Measurements from ENCODE around the gene PRDM12.

DNA sequence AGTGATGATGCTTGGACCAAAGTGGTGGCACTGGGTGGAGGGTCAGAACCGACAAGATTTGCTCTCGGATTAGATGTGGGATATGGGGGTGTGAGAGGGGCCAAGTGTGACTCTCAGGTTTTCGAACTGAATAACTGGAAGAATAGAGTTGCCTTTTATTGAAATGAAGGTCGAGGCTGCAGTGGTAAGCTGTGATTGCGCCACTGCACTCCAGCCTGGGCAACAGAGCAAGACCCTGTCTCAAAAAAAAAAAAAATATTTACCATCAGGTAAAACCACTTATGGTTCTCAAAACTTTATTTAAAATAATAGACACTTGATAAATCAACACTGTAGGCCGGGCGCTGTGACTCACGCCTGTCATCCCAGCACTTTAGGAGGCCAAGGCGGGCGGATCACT, 56.4 kb downstream of the PRDM12 start:
- TF ChIP-seq, protein P1, sequence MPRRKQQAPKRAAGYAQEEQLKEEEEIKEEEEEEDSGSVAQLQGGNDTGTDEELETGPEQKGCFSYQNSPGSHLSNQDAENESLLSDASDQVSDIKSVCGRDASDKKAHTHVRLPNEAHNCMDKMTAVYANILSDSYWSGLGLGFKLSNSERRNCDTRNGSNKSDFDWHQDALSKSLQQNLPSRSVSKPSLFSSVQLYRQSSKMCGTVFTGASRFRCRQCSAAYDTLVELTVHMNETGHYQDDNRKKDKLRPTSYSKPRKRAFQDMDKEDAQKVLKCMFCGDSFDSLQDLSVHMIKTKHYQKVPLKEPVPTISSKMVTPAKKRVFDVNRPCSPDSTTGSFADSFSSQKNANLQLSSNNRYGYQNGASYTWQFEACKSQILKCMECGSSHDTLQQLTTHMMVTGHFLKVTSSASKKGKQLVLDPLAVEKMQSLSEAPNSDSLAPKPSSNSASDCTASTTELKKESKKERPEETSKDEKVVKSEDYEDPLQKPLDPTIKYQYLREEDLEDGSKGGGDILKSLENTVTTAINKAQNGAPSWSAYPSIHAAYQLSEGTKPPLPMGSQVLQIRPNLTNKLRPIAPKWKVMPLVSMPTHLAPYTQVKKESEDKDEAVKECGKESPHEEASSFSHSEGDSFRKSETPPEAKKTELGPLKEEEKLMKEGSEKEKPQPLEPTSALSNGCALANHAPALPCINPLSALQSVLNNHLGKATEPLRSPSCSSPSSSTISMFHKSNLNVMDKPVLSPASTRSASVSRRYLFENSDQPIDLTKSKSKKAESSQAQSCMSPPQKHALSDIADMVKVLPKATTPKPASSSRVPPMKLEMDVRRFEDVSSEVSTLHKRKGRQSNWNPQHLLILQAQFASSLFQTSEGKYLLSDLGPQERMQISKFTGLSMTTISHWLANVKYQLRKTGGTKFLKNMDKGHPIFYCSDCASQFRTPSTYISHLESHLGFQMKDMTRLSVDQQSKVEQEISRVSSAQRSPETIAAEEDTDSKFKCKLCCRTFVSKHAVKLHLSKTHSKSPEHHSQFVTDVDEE (CRISPR knock-in tag; IDR thresholded peaks at IDR 0.05): no peak
- TF ChIP-seq ARNTL (CRISPR knock-in tag; IDR thresholded peaks at IDR 0.05; ENCODE audit: borderline replicate concordance, low read depth) (no peak), ZFP3 (CRISPR knock-in tag; IDR thresholded peaks at IDR 0.05) (no peak), ESRRG (CRISPR knock-in tag; IDR thresholded peaks at IDR 0.05) (no peak), GLIS3 (CRISPR knock-in tag; IDR thresholded peaks at IDR 0.05) (no peak), ZNF70 (CRISPR knock-in tag; IDR thresholded peaks at IDR 0.05) (no peak), BACH2 (CRISPR knock-in tag; IDR thresholded peaks at IDR 0.05; ENCODE audit: borderline replicate concordance) (no peak), ZC3H10 (CRISPR knock-in tag; IDR thresholded peaks at IDR 0.05) (no peak), CSDC2 (CRISPR knock-in tag; IDR thresholded peaks at IDR 0.05) (no peak), RARB (CRISPR knock-in tag; IDR thresholded peaks at IDR 0.05) (no peak), OSR1 (CRISPR knock-in tag; IDR thresholded peaks at IDR 0.05) (no peak), ZFP30 (CRISPR knock-in tag; IDR thresholded peaks at IDR 0.05) (no peak)
- TF ChIP-seq, protein P2, sequence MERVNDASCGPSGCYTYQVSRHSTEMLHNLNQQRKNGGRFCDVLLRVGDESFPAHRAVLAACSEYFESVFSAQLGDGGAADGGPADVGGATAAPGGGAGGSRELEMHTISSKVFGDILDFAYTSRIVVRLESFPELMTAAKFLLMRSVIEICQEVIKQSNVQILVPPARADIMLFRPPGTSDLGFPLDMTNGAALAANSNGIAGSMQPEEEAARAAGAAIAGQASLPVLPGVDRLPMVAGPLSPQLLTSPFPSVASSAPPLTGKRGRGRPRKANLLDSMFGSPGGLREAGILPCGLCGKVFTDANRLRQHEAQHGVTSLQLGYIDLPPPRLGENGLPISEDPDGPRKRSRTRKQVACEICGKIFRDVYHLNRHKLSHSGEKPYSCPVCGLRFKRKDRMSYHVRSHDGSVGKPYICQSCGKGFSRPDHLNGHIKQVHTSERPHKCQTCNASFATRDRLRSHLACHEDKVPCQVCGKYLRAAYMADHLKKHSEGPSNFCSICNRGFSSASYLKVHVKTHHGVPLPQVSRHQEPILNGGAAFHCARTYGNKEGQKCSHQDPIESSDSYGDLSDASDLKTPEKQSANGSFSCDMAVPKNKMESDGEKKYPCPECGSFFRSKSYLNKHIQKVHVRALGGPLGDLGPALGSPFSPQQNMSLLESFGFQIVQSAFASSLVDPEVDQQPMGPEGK (CRISPR knock-in tag; IDR thresholded peaks at IDR 0.05; ENCODE audit: borderline replicate concordance): no peak
- TF ChIP-seq, protein P3, sequence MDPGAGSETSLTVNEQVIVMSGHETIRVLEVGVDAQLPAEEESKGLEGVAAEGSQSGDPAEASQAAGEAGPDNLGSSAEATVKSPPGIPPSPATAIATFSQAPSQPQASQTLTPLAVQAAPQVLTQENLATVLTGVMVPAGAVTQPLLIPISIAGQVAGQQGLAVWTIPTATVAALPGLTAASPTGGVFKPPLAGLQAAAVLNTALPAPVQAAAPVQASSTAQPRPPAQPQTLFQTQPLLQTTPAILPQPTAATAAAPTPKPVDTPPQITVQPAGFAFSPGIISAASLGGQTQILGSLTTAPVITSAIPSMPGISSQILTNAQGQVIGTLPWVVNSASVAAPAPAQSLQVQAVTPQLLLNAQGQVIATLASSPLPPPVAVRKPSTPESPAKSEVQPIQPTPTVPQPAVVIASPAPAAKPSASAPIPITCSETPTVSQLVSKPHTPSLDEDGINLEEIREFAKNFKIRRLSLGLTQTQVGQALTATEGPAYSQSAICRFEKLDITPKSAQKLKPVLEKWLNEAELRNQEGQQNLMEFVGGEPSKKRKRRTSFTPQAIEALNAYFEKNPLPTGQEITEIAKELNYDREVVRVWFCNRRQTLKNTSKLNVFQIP (CRISPR knock-in tag; IDR thresholded peaks at IDR 0.05; ENCODE audit: borderline replicate concordance, low read depth): no peak

All from SK-N-SH treated with all-trans-retinoic acid at 6 μM for 48 hours (cell line).